OCI-LY3 (cell line): Measurements from ENCODE around the gene SLC25A48.

ENCODE experiments used
- H2AFZ ChIP-seq: fragments of 200-600, 300-600 bp; shearing (Covaris generic); 2 replicates; pipeline ENCODE4 v1.6.0; 2014; ENCODE audit warnings: antibody characterized with exemption, low read depth, low read length
- H3K27ac ChIP-seq: fragments of 200-600, 300-600 bp; sonication (generic); 2 replicates; pipeline ENCODE4 v1.5.1; 2014; ENCODE audit warnings: mild to moderate bottlenecking, low read length, moderate library complexity, mixed read lengths
- H3K27me3 ChIP-seq: fragments of 200-600, 300-600 bp; sonication (generic); 2 replicates; pipeline ENCODE4 v1.6.1; 2014; ENCODE audit warnings: low read depth, low read length, mixed read lengths
- H3K36me3 ChIP-seq: fragments of 200-600, 300-600 bp; sonication (generic); replicated peaks from 2 replicates; pipeline ENCODE3; 2014; ENCODE audit warnings: low read depth, low read length, mixed read lengths
- H3K4me1 ChIP-seq: fragments of 300-600, 200-600 bp; sonication (generic); 2 replicates; pipeline ENCODE4 v1.6.1; 2014; ENCODE audit warnings: low read length, mixed read lengths
- H3K4me2 ChIP-seq: fragments of 200-600, 300-600 bp; sonication (generic); 2 replicates; pipeline ENCODE4 v1.6.1; 2014; ENCODE audit warnings: low read length, mixed read lengths
- H3K4me3 ChIP-seq: fragments of 300-600, 200-600 bp; sonication (generic); 2 replicates; pipeline ENCODE4 v1.5.1; 2014; ENCODE audit warnings: antibody characterized with exemption, mild to moderate bottlenecking, low read length, moderate library complexity
- H3K79me2 ChIP-seq: fragments of 300-600, 200-600 bp; shearing (Covaris generic); 2 replicates; pipeline ENCODE4 v1.6.1; 2014; ENCODE audit warnings: mild to moderate bottlenecking, low read length, mixed read lengths
- H3K9ac ChIP-seq: fragments of 300-600, 200-600 bp; shearing (Covaris generic); 2 replicates; pipeline ENCODE4 v1.6.0; 2014; ENCODE audit warnings: mild to moderate bottlenecking, low read length, moderate library complexity
- H3K9me3 ChIP-seq: fragments of 200-600, 300-600 bp; shearing (Covaris generic); 2 replicates; pipeline ENCODE4 v1.6.1; 2014; ENCODE audit warnings: low read length, mixed read lengths; ENCODE audit not compliant: insufficient read depth
- H4K20me1 ChIP-seq: fragments of 200-600, 300-600 bp; sonication (generic); 2 replicates; pipeline ENCODE4 v1.6.1; 2016; ENCODE audit warnings: low read length, mixed read lengths; ENCODE audit not compliant: insufficient read depth
- CTCF ChIP-seq: fragments of 200-600, 300-600 bp; sonication (generic); IDR thresholded peaks from 2 replicates; pipeline ENCODE4 v1.5.1; 2014; ENCODE audit warnings: antibody characterized with exemption, low read length, low read depth
- EZH2phosphoT487 ChIP-seq: fragments of 200-600 bp; shearing (Covaris generic); IDR thresholded peaks from 2 replicates; pipeline ENCODE4 v1.6.1; 2018; ENCODE audit warnings: antibody characterized with exemption, mixed run types, low read depth

SLC25A48 gene, protein sequence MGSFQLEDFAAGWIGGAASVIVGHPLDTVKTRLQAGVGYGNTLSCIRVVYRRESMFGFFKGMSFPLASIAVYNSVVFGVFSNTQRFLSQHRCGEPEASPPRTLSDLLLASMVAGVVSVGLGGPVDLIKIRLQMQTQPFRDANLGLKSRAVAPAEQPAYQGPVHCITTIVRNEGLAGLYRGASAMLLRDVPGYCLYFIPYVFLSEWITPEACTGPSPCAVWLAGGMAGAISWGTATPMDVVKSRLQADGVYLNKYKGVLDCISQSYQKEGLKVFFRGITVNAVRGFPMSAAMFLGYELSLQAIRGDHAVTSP

GRCh38 chr5:135834639-135835529 is at the start of gene SLC25A48:
TSS of gene SLC25A48 (plus strand) at chr5:135834663. CDS start at chr5:135834848, 185 bp downstream.
- Histone ChIP-seq H4K20me1 (no peaks in the 10 kb centered on the region), H3K9me3 (no peaks in the 10 kb centered on the region), H3K4me1 (0 out of 2 replicates have a peak, but pooled peaks cover 1% of the 10 kb centered on the region), H3K9ac (no peak within 1 kb of the TSS), H3K27ac (no peak within 1 kb of the TSS), H3K27me3 (no peaks in the 10 kb centered on the region), H3K36me3 (no peaks in the 10 kb centered on the region), H3K79me2 (no peaks in the 10 kb centered on the region), H3K4me3 (no peak within 1 kb of the TSS), H3K4me2 (no peak within 1 kb of the TSS), H2AFZ (no peak within 1 kb of the TSS)
- TF ChIP-seq EZH2phosphoT487 (no peak), CTCF (no peak)

- Histone ChIP-seq H3K4me2 (no peak overlapping the region), H3K79me2 (no peaks in the 10 kb centered on the region), H3K27ac (no peak overlapping the region), H3K4me1 (no peaks in the 10 kb centered on the region), H4K20me1 (no peaks in the 10 kb centered on the region), H3K36me3 (no peaks in the 10 kb centered on the region), H3K27me3 (no peaks in the 10 kb centered on the region), H3K9ac (no peak overlapping the region), H3K9me3 (no peaks in the 10 kb centered on the region), H2AFZ (no peak overlapping the region), H3K4me3 (no peak overlapping the region)
- TF ChIP-seq EZH2phosphoT487 (no peak), CTCF (no peak)
These were observed 33.8 kb upstream of the SLC25A48 start for GRCh38 chr5:135800656-135801055.

- Histone ChIP-seq H3K79me2 (no peaks in the 10 kb centered on the region), H3K36me3 (no peaks in the 10 kb centered on the region), H3K4me3 (no peak overlapping the region), H2AFZ (no peak overlapping the region), H3K4me2 (no peak overlapping the region), H3K27me3 (0 out of 2 replicates have a peak, but pooled peaks cover 4% of the 10 kb centered on the region), H4K20me1 (no peaks in the 10 kb centered on the region), H3K4me1 (no peaks in the 10 kb centered on the region), H3K9me3 (no peaks in the 10 kb centered on the region), H3K9ac (no peak overlapping the region), H3K27ac (no peak overlapping the region)
- no peak for TF ChIP-seq EZH2phosphoT487
- no peak for TF ChIP-seq CTCF
These were observed 24.1 kb upstream of the SLC25A48 start for GRCh38 chr5:135810188-135810943.
